SH-SY5Y (cell line): ENCODE measurements around the gene MOSMO.

ENCODE experiments used
- GATA2 ChIP-seq: IDR thresholded peaks from 2 replicates; pipeline ENCODE4 v1.6.1; 2011; ENCODE audit warnings: mild to moderate bottlenecking, low read depth, low read length
- GATA3 ChIP-seq: IDR thresholded peaks from 2 replicates; pipeline ENCODE4 v1.6.1; 2011; ENCODE audit warnings: low read depth, mild to moderate bottlenecking, low read length, moderate library complexity

GRCh38 chr16:22122239-22122638 is 114.3 kb downstream of the MOSMO start:
- TF ChIP-seq GATA2 (no peak), GATA3 (no peak)
